NB4 (cell line): ENCODE data around the gene WNT7B.
A peak's percentile ranks its signal among the peaks of the same experiment; 100 is the strongest.

ENCODE experiments used
- DNase-seq: peaks from one replicate; pipeline ENCODE4 v3.0.0; 2010; ENCODE audit warnings: low read depth
- H3K4me3 ChIP-seq: one replicate; pipeline ENCODE4 v1.5.1; 2011; ENCODE audit warnings: mild to moderate bottlenecking, low read depth, low read length, moderate library complexity
- CTCF ChIP-seq: IDR thresholded peaks from one replicate; pipeline ENCODE4 v1.5.1; 2012; ENCODE audit warnings: low read depth, low read length
- MYC ChIP-seq: IDR thresholded peaks from 2 replicates; pipeline ENCODE4 v1.6.1; 2011; ENCODE audit warnings: low read depth, low read length
- POLR2A ChIP-seq: IDR thresholded peaks from 2 replicates; pipeline ENCODE4 v1.6.1; 2011; ENCODE audit warnings: mild to moderate bottlenecking; ENCODE audit not compliant: insufficient read length; ENCODE audit errors: extremely low read depth
- TF ChIP-seq, protein P1 (sequence below): IDR thresholded peaks from 2 replicates; pipeline ENCODE4 v1.6.1; 2011; ENCODE audit warnings: low read depth, low read length

WNT7B gene

DNA sequence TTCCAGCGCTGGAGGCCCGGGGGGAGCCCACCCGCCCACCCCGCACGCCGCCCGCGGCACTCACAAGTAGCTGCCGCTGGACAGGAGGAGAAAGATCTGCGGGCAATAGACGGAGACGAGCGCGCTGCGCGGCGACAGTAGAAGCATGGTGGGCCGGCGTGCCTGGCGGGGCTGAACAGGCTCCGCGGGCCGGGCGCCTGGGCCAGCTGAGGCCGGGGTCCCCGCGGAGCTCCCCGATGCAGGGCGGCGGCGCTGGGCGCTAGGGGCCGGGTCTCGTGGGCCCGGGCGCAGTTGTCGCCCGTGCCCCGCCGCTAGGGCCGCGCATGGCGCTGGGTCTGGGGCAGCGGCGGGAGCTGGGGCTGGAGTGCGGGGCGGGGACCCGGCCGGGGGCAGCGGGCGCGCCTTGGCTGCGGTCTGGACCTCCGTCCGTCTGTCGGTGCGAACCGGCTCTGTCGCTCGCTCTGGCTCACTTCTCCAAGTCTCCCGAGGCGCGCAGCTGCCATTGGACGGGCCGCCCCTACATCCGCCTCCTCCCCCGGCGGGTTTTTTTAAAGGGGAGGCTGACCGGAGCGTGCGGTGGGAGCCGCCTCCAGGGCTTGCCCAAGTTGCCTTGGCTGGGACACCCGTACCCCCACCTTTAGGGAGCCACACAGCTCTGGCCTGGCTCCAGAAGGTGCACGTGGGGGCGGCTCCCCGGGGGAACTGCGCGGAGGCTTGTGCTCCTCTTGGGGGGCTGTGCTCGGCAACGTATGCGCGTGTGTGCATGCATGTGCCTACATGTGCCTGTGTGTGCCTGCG is 4.7 kb downstream of the WNT7B start:
- TF ChIP-seq, protein P1, sequence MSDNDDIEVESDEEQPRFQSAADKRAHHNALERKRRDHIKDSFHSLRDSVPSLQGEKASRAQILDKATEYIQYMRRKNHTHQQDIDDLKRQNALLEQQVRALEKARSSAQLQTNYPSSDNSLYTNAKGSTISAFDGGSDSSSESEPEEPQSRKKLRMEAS, result no peak
- no peak for TF ChIP-seq CTCF
- DNase-seq, result peak; percentile 49
- no peak overlapping the region for H3K4me3 ChIP-seq

DNA sequence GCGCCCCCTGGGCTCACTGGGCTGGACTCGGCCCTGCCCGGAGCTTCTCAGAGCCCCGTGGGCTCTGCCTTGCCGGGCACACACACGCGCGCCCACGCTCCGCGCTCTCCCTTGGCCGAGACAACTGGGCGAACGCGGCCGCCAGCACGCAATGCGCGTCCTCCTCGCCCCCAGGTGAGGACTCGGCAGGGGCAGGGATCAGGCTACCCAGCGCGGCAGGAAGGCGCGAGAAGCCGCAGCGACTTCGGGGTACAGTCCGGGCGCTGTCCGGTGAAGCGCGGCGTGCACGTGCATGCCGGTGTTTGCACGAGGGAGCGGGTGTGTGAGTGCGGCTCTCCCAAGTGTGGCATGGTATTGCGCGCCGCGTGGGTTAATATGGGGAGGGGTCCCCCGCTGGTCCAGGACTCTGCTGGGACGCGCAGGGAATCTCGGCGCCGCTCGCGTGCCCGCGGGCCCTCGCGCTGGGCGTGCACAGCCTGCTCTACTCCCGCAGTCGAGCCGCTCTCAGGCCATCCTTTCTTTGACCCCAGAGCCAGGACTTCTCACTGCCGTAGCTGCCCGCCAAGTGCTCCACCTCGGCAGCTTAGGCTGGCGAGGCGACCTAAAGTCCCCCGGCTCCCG is 5.4 kb downstream of the WNT7B start:
- no peak overlapping the region for H3K4me3 ChIP-seq
- TF ChIP-seq CTCF (no peak), MYC (no peak), POLR2A (no peak)
- TF ChIP-seq, protein P1, result no peak
- DNase-seq, result no peak

- H3K4me3 ChIP-seq, result no peak overlapping the region
- no peak for TF ChIP-seq MYC
- TF ChIP-seq POLR2A, result no peak
- TF ChIP-seq, protein P1, result no peak
- no peak for TF ChIP-seq CTCF
- peak; percentile 73 for DNase-seq
These were observed 6.1 kb downstream of the WNT7B start for GRCh38 chr22:45970705-45971407.

DNA sequence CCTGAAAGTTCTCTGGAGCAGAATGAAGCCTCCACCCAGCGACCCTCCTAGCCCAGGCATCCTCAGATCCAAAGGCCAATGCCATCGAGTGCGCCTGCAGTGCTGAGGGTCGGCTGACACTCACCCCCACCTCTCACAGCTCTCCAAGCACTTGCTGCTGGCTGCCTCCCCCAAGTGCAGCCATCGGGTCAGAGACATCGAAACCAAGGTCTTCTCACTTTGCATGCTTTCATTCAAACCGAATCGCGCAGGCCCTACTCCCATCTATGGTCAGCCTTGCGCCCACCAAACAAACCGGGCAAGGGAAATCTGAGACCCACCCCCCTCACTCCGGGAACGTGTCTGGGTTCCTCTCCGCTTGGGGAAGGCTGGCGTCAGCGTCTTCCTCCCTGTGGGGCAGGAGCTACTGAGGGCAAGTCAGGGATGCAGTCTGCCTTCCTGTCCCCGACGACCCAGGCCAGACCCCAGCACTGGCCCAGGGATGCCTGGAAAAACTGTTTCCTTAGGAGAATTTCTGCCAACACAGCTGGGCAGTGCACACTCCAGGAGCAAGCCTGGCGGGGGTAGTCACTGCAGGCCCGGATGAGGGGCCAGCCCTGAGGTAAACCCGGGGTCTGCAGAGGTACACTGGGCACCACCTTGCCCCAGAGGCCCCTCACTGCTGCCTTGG is 7.0 kb downstream of the WNT7B start:
- no peak overlapping the region for H3K4me3 ChIP-seq
- no peak for TF ChIP-seq MYC
- TF ChIP-seq CTCF, result no peak
- TF ChIP-seq, protein P1, result no peak
- TF ChIP-seq POLR2A, result no peak
- no peak for DNase-seq

DNA sequence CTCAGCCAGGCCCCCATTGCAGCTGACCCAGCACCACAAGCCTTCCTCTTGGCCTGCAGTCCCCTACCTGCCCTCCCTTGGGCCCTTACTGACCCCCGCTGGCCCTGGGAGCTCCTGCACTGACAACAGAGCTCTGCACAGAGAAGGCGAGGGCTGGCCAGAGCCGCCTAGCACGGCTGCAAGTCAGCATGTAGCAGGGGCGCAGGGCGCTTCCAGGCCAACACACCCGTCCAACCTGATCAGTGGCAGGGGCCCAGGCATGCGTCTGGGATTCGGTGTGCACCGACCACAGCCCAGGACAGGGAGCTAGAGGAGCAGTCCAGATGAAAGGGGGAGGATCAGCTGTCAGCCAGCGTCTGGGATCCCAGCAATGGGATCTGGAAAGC is 7.6 kb downstream of the WNT7B start:
- DNase-seq, result no peak
- no peak overlapping the region for H3K4me3 ChIP-seq
- peak; percentile 11 for TF ChIP-seq CTCF
- TF ChIP-seq, protein P1, result no peak
